Mucosa of rectum (tissue), 2 donors: ENCODE measurements around the gene PHLPP2.
"Not testable (repeated sequence)": the region's sequence is repeated elsewhere in the genome, so short reads cannot be mapped to it uniquely, and the experiment has no call there.

Experiments
- H3K27ac ChIP-seq, 2 donors: one replicate each; pipeline ENCODE4 v1.7.0; 2013; ENCODE audit warnings: inconsistent platforms in 2 of 2, low read depth in 2 of 2, low read length in 2 of 2
- H3K27me3 ChIP-seq, 2 donors: one replicate each; pipeline ENCODE4 v1.7.0; 2013; ENCODE audit warnings: low read length in 2 of 2; ENCODE audit not compliant: control insufficient read depth in 2 of 2, insufficient read depth in 2 of 2
- H3K36me3 ChIP-seq, 2 donors: one replicate each; pipeline ENCODE4 v1.7.0; 2013; ENCODE audit warnings: low read length in 2 of 2; ENCODE audit not compliant: control insufficient read depth in 2 of 2, insufficient read depth in 2 of 2
- H3K4me1 ChIP-seq, 2 donors: one replicate each; pipeline ENCODE4 v1.7.0; 2013; ENCODE audit warnings: low read length in 2 of 2, mild to moderate bottlenecking in 1 of 2; ENCODE audit not compliant: control insufficient read depth in 2 of 2, insufficient read depth in 2 of 2
- H3K4me3 ChIP-seq, 2 donors: one replicate each; pipeline ENCODE4 v1.7.0; 2013; ENCODE audit warnings: low read length in 2 of 2
- H3K9ac ChIP-seq, 2 donors: one replicate each; pipeline ENCODE4 v1.7.0; 2013; ENCODE audit warnings: low read length in 2 of 2, low read depth in 1 of 2, mild to moderate bottlenecking in 1 of 2
- H3K9me3 ChIP-seq, 2 donors: one replicate each; pipeline ENCODE4 v1.7.0; 2013; ENCODE audit warnings: low read length in 2 of 2; ENCODE audit not compliant: control insufficient read depth in 2 of 2
- donor health status: healthy.
- donor health status: Normal muscosa, but diverticular disease.

Gene PHLPP2

DNA sequence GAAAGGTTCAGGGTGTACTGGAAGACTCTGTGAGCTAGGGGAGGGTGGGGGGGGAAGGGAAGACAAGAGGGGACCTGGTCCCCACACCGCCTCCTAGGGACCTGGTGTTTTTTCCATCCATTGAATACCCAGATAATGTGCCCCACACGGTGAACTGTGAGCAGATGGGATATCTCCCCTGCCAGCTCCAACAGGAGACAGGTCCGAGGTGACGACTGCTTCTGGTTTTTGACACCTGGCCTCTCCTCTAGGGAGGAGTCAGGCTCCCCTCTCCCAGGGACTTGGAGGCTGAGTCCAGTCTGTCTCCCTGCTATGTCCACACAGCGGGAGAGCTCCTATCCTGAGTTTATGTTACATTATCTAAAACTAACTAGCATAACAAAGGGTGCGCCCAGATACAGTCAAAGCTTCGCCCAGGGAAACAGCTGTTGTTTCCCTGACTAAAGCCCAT lies 96.7 kb downstream of the PHLPP2 start:
- peaks cover 0 to 15% of the 10 kb centered on the region in 2 donors for H3K4me1 ChIP-seq
- H3K4me3 ChIP-seq: peak overlapping the region; percentile 67 to 79
- peak overlapping the region; percentile 39 to 86 for H3K27ac ChIP-seq
- no peaks in the 10 kb centered on the region for H3K27me3 ChIP-seq
- H3K9ac ChIP-seq: peak overlapping the region in 1 of 2 donors; percentile 89
- peaks cover 13 to 19% of the 10 kb centered on the region in 2 donors for H3K36me3 ChIP-seq
- no peaks in the 10 kb centered on the region for H3K9me3 ChIP-seq

DNA sequence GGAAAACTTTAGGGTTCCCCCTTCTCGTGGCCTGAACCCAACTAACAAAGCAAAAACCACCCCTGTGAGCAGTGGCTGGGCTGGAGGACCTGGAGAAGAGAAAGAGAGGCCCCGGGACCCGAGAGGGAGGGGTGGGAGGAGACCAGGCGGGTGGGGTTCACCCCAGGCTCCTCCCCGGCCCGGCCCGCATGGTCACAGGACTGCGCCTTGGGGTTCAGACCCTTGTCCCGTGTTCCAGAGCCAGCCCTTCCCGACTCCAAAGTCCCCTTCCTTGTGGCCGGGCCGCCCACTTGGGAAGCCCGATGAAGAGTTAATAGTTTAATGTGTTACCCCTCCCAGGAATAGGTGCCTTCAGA lies 97.7 kb downstream of the PHLPP2 start:
- Histone ChIP-seq H3K27ac (peak overlapping the region; percentile 86 to 87), H3K4me1 (peaks cover 0 to 15% of the 10 kb centered on the region in 2 donors), H3K27me3 (no peaks in the 10 kb centered on the region), H3K9me3 (no peaks in the 10 kb centered on the region), H3K9ac (peak overlapping the region; percentile 88 to 89), H3K36me3 (peaks cover 13 to 16% of the 10 kb centered on the region in 2 donors), H3K4me3 (peak overlapping the region; percentile 79)

DNA sequence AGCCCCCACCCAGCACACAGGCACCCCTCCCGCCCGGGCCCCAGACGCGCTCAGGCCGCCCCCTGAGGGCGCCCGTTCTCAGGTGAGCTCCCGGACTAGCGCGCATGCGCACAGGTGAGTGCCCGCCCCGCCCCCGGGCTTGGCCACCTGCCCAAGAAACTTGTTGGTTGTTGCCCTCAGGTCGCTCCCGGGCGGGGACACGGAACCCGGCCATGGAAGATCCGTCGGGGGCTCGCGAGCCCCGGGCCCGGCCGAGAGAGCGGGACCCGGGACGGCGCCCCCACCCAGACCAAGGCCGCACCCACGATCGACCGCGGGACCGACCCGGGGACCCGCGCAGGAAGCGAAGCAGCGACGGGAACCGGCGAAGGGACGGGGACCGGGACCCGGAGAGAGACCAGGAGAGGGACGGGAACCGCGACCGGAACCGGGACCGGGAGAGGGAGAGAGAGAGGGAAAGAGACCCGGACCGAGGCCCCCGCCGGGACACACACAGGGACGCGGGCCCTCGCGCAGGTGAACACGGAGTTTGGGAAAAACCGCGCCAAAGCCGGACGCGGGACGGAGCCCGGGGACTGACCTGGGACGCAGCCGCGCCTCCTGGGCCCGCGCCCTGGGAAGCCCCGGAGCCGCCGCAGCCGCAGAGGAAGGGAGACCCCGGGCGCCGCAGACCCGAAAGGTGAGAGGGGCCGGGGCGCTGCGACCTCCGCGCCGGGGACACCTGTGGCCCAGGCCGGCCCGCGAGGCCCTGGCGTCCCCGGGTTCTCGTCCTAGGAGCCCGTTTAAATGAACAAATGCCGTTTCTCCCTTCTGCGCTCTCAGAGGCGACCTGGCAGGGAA lies 98.3 kb downstream of the PHLPP2 start, which contains the start of gene MARVELD3:
MARVELD3 (plus strand) TSS at position 167 of the 840 bp plus-strand sequence; CDS start at position 213, 46 bp downstream.
- peaks cover 0 to 15% of the 10 kb centered on the region in 2 donors for H3K4me1 ChIP-seq
- H3K27me3 ChIP-seq: no peaks in the 10 kb centered on the region
- peak within 1 kb of the TSS; percentile 86 to 87 for H3K27ac ChIP-seq
- H3K36me3 ChIP-seq: peaks cover 13% of the 10 kb centered on the region in 2 donors
- H3K9me3 ChIP-seq: no peaks in the 10 kb centered on the region
- peak within 1 kb of the TSS; percentile 79 for H3K4me3 ChIP-seq
- peak within 1 kb of the TSS; percentile 88 to 89 for H3K9ac ChIP-seq

DNA sequence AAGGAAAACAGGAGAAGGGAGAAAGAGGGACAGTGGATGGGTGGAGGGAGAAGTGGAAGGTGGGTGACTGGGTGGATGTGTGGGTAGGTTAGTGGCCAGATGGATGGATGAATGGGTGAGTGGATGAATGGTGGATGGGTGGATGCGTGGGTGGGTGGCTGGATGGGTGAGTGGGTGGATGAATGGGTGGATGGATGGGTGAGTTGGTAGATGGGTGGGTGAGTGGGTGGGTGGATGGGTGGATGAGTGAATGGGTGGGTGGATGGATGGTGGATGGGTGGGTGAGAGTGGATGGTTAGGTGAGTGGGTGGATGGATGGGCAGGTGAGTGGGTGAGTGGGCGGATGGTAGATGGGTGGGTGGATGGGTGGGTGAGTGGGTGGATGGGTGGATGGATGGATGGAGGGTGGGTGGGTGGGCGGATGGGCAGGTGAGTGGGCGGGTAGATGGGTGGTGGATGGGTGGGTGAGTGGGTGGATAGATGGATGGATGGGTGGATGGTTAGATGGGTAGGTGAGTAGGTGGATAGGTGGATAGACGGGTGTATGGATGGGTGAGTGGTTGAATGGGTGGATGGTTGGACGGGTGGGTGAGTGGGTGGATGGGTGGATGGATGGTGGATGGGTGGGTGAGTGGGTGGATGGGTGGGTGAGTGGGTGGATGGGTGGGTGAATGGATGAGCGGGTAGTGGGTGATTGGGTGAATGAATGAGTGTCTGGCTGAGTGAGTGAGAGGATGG lies 99.2 kb downstream of the PHLPP2 start:
- Histone ChIP-seq H3K9ac (no peak overlapping the region), H3K27me3 (no peaks in the 10 kb centered on the region), H3K9me3 (no peaks in the 10 kb centered on the region), H3K36me3 (peaks cover 9% of the 10 kb centered on the region in 2 donors), H3K4me3 (peak overlapping the region in 1 of 2 donors; percentile 79), H3K4me1 (peaks cover 0 to 15% of the 10 kb centered on the region in 2 donors), H3K27ac (peak overlapping the region in 1 of 2 donors; percentile 87)

DNA sequence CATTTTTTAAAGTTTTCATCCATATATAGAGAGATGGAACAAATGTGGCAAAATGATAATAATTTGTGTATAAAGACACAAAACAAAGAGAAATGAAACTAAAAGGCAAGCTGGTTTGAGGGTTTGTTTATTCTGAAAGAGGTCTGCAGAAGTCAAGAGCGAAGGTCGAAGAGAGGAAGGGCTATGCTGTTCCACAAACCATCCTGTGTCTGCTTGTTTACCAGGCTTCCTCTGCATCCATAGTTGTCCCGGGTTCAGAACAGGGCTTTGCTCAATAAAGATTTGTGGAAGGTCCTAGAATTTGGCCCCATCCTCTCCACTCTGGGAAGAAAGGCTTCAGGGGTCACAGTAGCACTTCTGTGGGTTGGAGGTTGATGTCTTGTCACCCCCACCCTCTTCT lies 100.9 kb downstream of the PHLPP2 start:
- Histone ChIP-seq H3K4me3 (no peak overlapping the region), H3K4me1 (peaks cover 0 to 7% of the 10 kb centered on the region in 2 donors), H3K27ac (no peak overlapping the region), H3K27me3 (no peaks in the 10 kb centered on the region), H3K36me3 (peaks cover 0 to under 1% of the 10 kb centered on the region in 2 donors), H3K9ac (no peak overlapping the region), H3K9me3 (no peaks in the 10 kb centered on the region)

DNA sequence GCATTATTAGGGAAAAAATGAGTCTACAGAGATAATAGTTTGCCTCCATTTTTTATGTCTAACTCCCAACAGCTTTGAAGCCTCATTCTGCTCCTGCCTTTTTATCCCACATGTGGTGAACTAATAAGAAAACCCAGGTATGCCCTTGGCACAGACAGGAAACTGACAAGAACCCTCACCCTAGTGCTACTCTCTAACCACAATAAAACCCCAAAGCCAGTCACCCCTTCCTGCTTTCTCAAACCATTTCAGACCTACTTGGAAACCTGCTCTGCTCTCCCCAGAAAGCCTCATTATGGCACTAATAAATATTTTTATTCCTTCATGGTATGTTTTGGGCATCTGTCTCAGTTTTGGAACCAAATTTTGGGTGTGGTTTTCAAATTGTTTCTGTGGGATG lies 102.4 kb downstream of the PHLPP2 start:
- H3K36me3 ChIP-seq: no peaks in the 10 kb centered on the region
- no peaks in the 10 kb centered on the region for H3K9me3 ChIP-seq
- H3K4me1 ChIP-seq: no peaks in the 10 kb centered on the region
- no peak overlapping the region for H3K27ac ChIP-seq
- no peak overlapping the region for H3K4me3 ChIP-seq
- H3K27me3 ChIP-seq: no peaks in the 10 kb centered on the region
- H3K9ac ChIP-seq: no peak overlapping the region

DNA sequence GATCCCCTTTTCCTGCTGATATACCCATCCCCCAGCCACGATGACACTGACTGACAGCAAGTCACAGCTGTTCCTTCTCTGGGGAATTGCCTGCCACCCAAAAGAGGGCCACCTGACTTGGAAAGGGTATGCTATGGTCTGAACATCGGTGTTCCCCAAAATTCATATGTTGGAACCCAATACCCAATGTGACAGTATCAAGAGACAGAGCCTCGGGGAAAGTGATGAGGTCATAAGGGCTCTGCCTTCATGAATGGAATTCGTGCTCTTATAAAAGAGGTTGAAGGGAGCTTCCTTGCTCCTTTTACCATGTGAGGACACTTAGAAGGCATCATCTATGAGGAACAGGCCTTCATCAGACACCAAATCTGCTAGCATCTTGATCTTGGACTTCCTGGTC lies 106.1 kb downstream of the PHLPP2 start:
- H3K4me1 ChIP-seq: no peaks in the 10 kb centered on the region
- no peak overlapping the region for H3K27ac ChIP-seq
- no peaks in the 10 kb centered on the region for H3K36me3 ChIP-seq
- no peaks in the 10 kb centered on the region for H3K27me3 ChIP-seq
- no peak overlapping the region for H3K4me3 ChIP-seq
- no peak overlapping the region for H3K9ac ChIP-seq
- no peaks in the 10 kb centered on the region for H3K9me3 ChIP-seq

DNA sequence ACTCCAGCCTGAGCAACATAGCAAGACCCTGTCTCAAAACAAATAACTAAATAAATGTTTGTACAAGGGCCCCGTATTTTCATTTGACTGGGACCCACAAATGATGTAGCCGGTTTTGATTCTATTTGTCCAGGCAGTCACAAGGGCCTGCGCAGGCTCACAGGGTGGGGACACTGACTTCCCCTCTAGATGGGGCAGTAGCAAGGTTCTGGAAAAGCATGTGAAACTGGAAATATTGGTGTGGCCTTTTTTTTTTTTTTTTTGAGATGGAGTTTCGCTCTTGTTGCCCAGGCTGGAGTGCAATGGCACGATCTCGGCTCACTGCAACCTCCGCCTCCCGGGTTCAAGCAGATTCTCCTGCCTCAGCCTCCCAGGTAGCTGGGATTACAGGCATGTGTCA lies 109.5 kb downstream of the PHLPP2 start:
- H3K4me1 ChIP-seq, H3K9ac ChIP-seq, H3K27me3 ChIP-seq, H3K36me3 ChIP-seq, H3K9me3 ChIP-seq, H3K4me3 ChIP-seq, H3K27ac ChIP-seq: not testable (repeated sequence)

DNA sequence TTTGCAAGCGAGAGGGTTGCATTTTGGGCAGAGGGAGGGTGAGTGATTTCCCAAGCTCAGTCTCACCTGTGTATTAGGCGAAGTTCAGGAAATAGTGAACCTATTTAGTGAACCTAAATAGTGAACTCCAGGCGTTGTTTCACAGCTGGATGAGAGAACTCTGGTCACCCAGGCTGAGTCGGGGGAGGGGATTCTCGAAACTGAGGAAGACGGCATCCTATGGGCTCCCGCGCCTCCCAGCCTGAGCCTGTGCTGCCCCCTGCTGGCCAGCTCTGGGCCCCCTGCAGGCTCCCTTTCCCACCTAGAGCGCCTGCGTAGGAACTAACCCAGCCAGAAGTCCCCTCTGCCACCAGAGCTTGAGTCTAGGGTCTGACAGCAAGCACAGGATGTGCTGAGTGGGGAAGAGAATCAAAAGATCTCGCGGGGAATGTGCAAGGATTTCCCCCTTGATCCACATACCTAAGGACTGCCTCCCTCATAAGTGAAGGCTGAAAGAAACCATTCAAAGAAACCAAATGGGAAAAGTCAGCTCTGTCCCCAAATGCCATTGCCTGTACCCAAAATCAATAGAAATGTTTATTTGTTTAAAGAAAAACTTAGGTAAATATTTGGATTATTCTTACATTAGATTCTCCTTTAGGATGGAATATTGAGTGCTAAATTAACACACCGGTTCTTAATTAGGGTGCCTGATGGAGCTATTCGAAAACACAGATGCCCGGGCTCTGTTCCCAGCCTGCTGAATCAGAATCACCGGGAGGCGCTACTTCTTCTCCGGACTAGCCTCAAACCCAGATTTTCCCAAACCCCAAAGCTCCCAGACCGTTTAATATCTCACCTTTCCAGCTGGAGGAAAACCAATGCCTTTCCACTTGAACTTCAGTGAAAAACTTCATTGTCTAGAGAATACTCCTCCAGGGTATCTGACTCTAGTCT lies 113.3 kb downstream of the PHLPP2 start:
- H3K9ac ChIP-seq: no peak overlapping the region

More for the DNA sequence above, 113.3 kb downstream of the PHLPP2 start:
- Histone ChIP-seq H3K27me3 (no peaks in the 10 kb centered on the region), H3K27ac (no peak overlapping the region), H3K4me1 (no peaks in the 10 kb centered on the region), H3K36me3 (no peaks in the 10 kb centered on the region), H3K9me3 (no peaks in the 10 kb centered on the region), H3K4me3 (peak overlapping the region in 1 of 2 donors; percentile 20)
